SK-N-SH (cell line): ENCODE measurements around the gene GK. TPM values are rescaled to one million over a fixed set of nuclear protein-coding genes. Genes with fewer than 3 reads are reported as not detected.

Source experiments
- polyA plus RNA-seq, 3 experiments: library from polyadenylated mRNA; depleted of rRNA; stranded (reverse); fragments of >200 nt; gene quantifications; 2 replicates each; pipeline ENCODE4 v1.2.3, GENCODE V29; 2012
- small RNA-seq, 7 experiments: library from RNA; depleted of rRNA; stranded (forward); fragments of <200 nt; gene quantifications; one replicate each; pipeline ENCODE3, GENCODE V24; 2012

Gene GK
- polyA plus RNA-seq, 1 of the 3 experiments (the other 2 are of a cell fraction): 2.2 TPM

Small RNA genes within 50 kb of the gene (small RNA-seq; reads per million reads assigned to genes)
- 0 reads per million in 7 experiments for gene CKS1BP6

Other genes starting within 250 kb of the GK start
- gene TASL, start 75.7 kb upstream of the GK start, polyA plus RNA-seq (2012; rRNA removed): not detected in 2 replicates
- gene TAB3, start 235.8 kb downstream of the GK start, polyA plus RNA-seq (2012; rRNA removed): 9.2 and 13.1 TPM in 2 replicates